ENCODE results near the gene RHBG. TPM values are rescaled to one million over a fixed set of nuclear protein-coding genes. Genes with fewer than 3 reads are reported as not detected.

RHBG gene
- total RNA-seq (not detected in 2 replicates), polyA plus RNA-seq (not detected in 2 replicates), polyA minus RNA-seq (not detected in 2 replicates)
- total RNA-seq (2013): not detected

GRCh38 chr1:156368889-156369684, at the start of gene RHBG:
Gene RHBG (plus strand): TSS chr1:156369211. CDS start chr1:156369250, 39 bp downstream.
- intact Hi-C loops (cut with micrococcal nuclease): no loop called here
- ChIA-PET POLR2A (no interaction called here), CTCF (no interaction called here)
- peaks cover 9 to 10% of the 10 kb centered on the region in 2 donors for H3K4me1 ChIP-seq (ENCODE audit: control insufficient read depth in 2 of 2, insufficient read depth in 2 of 2, low read length in 2 of 2)
- peak within 1 kb of the TSS; percentile 69 for H3K4me2 ChIP-seq (replicated peaks; ENCODE audit: low read depth, low read length, poor library complexity, severe bottlenecking)
- peak; percentile 35 for DNase-seq
- H3K9ac ChIP-seq (ENCODE audit: low read length): peak within 1 kb of the TSS; percentile 39
- no peaks in the 10 kb centered on the region for H3K9me3 Mint-ChIP-seq (ENCODE audit: insufficient read depth)
- 12% methylated on average over 45 of the region's 48 CpGs for WGBS (ENCODE audit: insufficient coverage)
- H3K4me1 Mint-ChIP-seq: peaks cover 4% of the 10 kb centered on the region
- no peak for TF ChIP-seq EZH2 (IDR thresholded peaks at IDR 0.05; ENCODE audit: borderline replicate concordance, insufficient read depth, low read depth, low read length, poor library complexity, severe bottlenecking)
- TF ChIP-seq, protein P1, sequence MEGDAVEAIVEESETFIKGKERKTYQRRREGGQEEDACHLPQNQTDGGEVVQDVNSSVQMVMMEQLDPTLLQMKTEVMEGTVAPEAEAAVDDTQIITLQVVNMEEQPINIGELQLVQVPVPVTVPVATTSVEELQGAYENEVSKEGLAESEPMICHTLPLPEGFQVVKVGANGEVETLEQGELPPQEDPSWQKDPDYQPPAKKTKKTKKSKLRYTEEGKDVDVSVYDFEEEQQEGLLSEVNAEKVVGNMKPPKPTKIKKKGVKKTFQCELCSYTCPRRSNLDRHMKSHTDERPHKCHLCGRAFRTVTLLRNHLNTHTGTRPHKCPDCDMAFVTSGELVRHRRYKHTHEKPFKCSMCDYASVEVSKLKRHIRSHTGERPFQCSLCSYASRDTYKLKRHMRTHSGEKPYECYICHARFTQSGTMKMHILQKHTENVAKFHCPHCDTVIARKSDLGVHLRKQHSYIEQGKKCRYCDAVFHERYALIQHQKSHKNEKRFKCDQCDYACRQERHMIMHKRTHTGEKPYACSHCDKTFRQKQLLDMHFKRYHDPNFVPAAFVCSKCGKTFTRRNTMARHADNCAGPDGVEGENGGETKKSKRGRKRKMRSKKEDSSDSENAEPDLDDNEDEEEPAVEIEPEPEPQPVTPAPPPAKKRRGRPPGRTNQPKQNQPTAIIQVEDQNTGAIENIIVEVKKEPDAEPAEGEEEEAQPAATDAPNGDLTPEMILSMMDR (IDR thresholded peaks at IDR 0.05): no peak
- no peak within 1 kb of the TSS for H3K27ac ChIP-seq (ENCODE audit: low read length in 2 of 2)
- H3K27ac Mint-ChIP-seq: no peak within 1 kb of the TSS
- no peaks in the 10 kb centered on the region for H4K20me1 ChIP-seq (ENCODE audit: control insufficient read depth, insufficient read depth, low read length, poor library complexity, severe bottlenecking)
- ATAC-seq (ENCODE audit: low read depth): peak; percentile 24
- peak within 1 kb of the TSS; percentile 83 for H3K4me3 Mint-ChIP-seq
- H3K9me3 ChIP-seq (ENCODE audit: control extremely low read depth in 1 of 3, control insufficient read depth in 2 of 3, insufficient read depth in 1 of 3, low read length in 2 of 3): no peaks in the 10 kb centered on the region
- H3K79me2 ChIP-seq (ENCODE audit: control insufficient read depth, insufficient read depth, low read length): no peaks in the 10 kb centered on the region
- peaks cover 0 to 58% (median 17%) of the 10 kb centered on the region in 4 experiments for H3K27me3 ChIP-seq (replicated peaks in 1 of 4; ENCODE audit: control extremely low read depth in 1 of 4, control insufficient read depth in 3 of 4, insufficient read depth in 4 of 4, low read length in 3 of 4)
- H3K36me3 ChIP-seq (replicated peaks in 1 of 2; ENCODE audit: control extremely low read depth in 1 of 2, control insufficient read depth in 1 of 2, extremely low read depth in 1 of 2, insufficient read depth in 2 of 2, low read length in 1 of 2): no peaks in the 10 kb centered on the region
- peaks cover 57% of the 10 kb centered on the region for H3K27me3 Mint-ChIP-seq
- H3K4me3 ChIP-seq (ENCODE audit: control extremely low read depth in 1 of 5, extremely low read depth in 1 of 5, insufficient read depth in 1 of 5, low read depth in 2 of 5, low read length in 4 of 5): peak within 1 kb of the TSS in 4 of 5 experiments; percentile 13 to 43 (median 36)
- H2AFZ ChIP-seq (ENCODE audit: insufficient read depth, low read depth, low read length, poor library complexity, severe bottlenecking): peak within 1 kb of the TSS; percentile 55

- no CpG with 5 or more reads among the region's 1 CpG for WGBS (ENCODE audit: insufficient coverage)
- no peak overlapping the region for H3K4me3 Mint-ChIP-seq
- ChIA-PET CTCF (interaction anchor here (0.6 to 2.9 kb wide), 17 partner anchors 8 to 381 kb away, joined by 3 to 11 read pairs (median 5); partner anchors contain the start of gene PMF1), POLR2A (no interaction called here)
- H3K27me3 ChIP-seq (replicated peaks in 1 of 4; ENCODE audit: control extremely low read depth in 1 of 4, control insufficient read depth in 3 of 4, insufficient read depth in 4 of 4, low read length in 3 of 4): no peaks in the 10 kb centered on the region
- H3K79me2 ChIP-seq (ENCODE audit: control insufficient read depth, insufficient read depth, low read length): peaks cover under 1% of the 10 kb centered on the region
- H3K27ac ChIP-seq (ENCODE audit: low read length in 2 of 2): no peak overlapping the region
- intact Hi-C loops (cut with micrococcal nuclease): loop anchor here (10.0 kb wide), 1 partner anchor 175 kb away; no protein-coding TSS in a partner anchor
- H3K9me3 Mint-ChIP-seq (ENCODE audit: insufficient read depth): no peaks in the 10 kb centered on the region
- ATAC-seq (ENCODE audit: low read depth): no peak
- no peaks in the 10 kb centered on the region for H3K9me3 ChIP-seq (ENCODE audit: control extremely low read depth in 1 of 3, control insufficient read depth in 2 of 3, insufficient read depth in 1 of 3, low read length in 2 of 3)
- DNase-seq: peak; percentile 47
- TF ChIP-seq, protein P1 (IDR thresholded peaks at IDR 0.05): peak; percentile 73
- no peak for TF ChIP-seq EZH2 (IDR thresholded peaks at IDR 0.05; ENCODE audit: borderline replicate concordance, insufficient read depth, low read depth, low read length, poor library complexity, severe bottlenecking)
- H3K4me2 ChIP-seq (replicated peaks; ENCODE audit: low read depth, low read length, poor library complexity, severe bottlenecking): no peak overlapping the region
- no peaks in the 10 kb centered on the region for H3K27me3 Mint-ChIP-seq
- no peak overlapping the region for H3K4me3 ChIP-seq (ENCODE audit: control extremely low read depth in 1 of 5, extremely low read depth in 1 of 5, insufficient read depth in 1 of 5, low read depth in 2 of 5, low read length in 4 of 5)
- no peak overlapping the region for H3K27ac Mint-ChIP-seq
- H2AFZ ChIP-seq (ENCODE audit: insufficient read depth, low read depth, low read length, poor library complexity, severe bottlenecking): no peak overlapping the region
- H4K20me1 ChIP-seq (ENCODE audit: control insufficient read depth, insufficient read depth, low read length, poor library complexity, severe bottlenecking): no peaks in the 10 kb centered on the region
- H3K4me1 Mint-ChIP-seq: no peaks in the 10 kb centered on the region
- H3K4me1 ChIP-seq (ENCODE audit: control insufficient read depth in 2 of 2, insufficient read depth in 2 of 2, low read length in 2 of 2): no peaks in the 10 kb centered on the region
- H3K36me3 ChIP-seq (replicated peaks in 1 of 2; ENCODE audit: control extremely low read depth in 1 of 2, control insufficient read depth in 1 of 2, extremely low read depth in 1 of 2, insufficient read depth in 2 of 2, low read length in 1 of 2): peaks cover 20 to 72% of the 10 kb centered on the region in 2 experiments
- no peak overlapping the region for H3K9ac ChIP-seq (ENCODE audit: low read length)
Observed at GRCh38 chr1:156319664-156320063, 49.3 kb upstream of the RHBG start.

Data from B cell (primary cell).